A549 (cell line): Measurements from ENCODE around the gene FBXO3. TPM values are rescaled to one million over a fixed set of nuclear protein-coding genes. Genes with fewer than 3 reads are reported as not detected.

ENCODE experiments used
- ATAC-seq, 2 experiments: fragments of 200-7000 bp in 1 of 2; fragments of >200 bp in 1 of 2; cut with Nextera tagmentation in 1 of 2; cut with Tn5 transposase in 1 of 2; 3 replicates each; pipeline versions ENCODE4 v1.8.0 to v1.9.1; 2018 to 2020; ENCODE audit warnings: mild to moderate bottlenecking in 1 of 2, moderate library complexity in 1 of 2
- CTCF ChIA-PET: fragments of 300-600 bp; sonication (Branson Sonifier 250); formaldehyde crosslinking; extraction: SDS; loops from one replicate; lab custom pipeline; 2021; ENCODE audit warnings: antibody characterized with exemption, inconsistent platforms; lab: Yijun Ruan, JAX
- POLR2A ChIA-PET: fragments of 350-600 bp; formaldehyde crosslinking; extraction: SDS; loops from one replicate; lab custom pipeline; 2021; ENCODE audit warnings: antibody characterized with exemption, inconsistent platforms; lab: Yijun Ruan, JAX
- DNase-seq, 2 experiments: peaks; one replicate each; pipeline versions ENCODE4 v3.0.0 to v3.0.0-alpha.2; 2011 to 2016; ENCODE audit warnings: low read depth in 1 of 2, low spot score in 1 of 2
- FAIRE-seq: peaks from 2 replicates; lab custom pipeline; 2011; peaks lifted over from hg19 to GRCh38; lab: Jason Lieb, UNC
- H3K27ac ChIP-seq, 2 experiments: fragments of >200 bp; sonication (Bioruptor Twin); formaldehyde crosslinking; 3 replicates each; pipeline ENCODE4 v1.5.1; 2016 to 2017
- H3K4me1 ChIP-seq: fragments of >200 bp; sonication (Bioruptor Twin); formaldehyde crosslinking; 3 replicates; pipeline ENCODE4 v1.6.1; 2016
- H3K4me2 ChIP-seq: fragments of >200 bp; sonication (Bioruptor Twin); formaldehyde crosslinking; 3 replicates; pipeline ENCODE4 v1.6.1; 2016
- H3K4me3 ChIP-seq: fragments of >200 bp; sonication (Bioruptor Twin); formaldehyde crosslinking; 3 replicates; pipeline ENCODE4 v1.5.1; 2016
- H3K9me3 ChIP-seq: fragments of >200 bp; sonication (Bioruptor Twin); formaldehyde crosslinking; 3 replicates; pipeline ENCODE4 v1.6.1; 2016
- BHLHE40 ChIP-seq: IDR thresholded peaks from 2 replicates; pipeline ENCODE4 v1.6.1; 2012; ENCODE audit warnings: low read depth, low read length, inconsistent platforms
- CBX2 ChIP-seq: fragments of 200-600 bp; sonication (generic); IDR thresholded peaks from 2 replicates; pipeline ENCODE4 v1.6.1; 2016; ENCODE audit warnings: low read depth, mild to moderate bottlenecking, borderline replicate concordance
- CEBPB ChIP-seq, 2 experiments: fragments of >200 bp in 1 of 2; sonication (Bioruptor Twin) in 1 of 2; formaldehyde crosslinking in 1 of 2; IDR thresholded peaks; 2 replicates each; pipeline ENCODE4 v1.6.1; 2012 to 2016
- CTCF ChIP-seq: fragments of >200 bp; sonication (Bioruptor Twin); formaldehyde crosslinking; IDR thresholded peaks from 3 replicates; pipeline ENCODE4 v1.5.1; 2016
- EHMT2 ChIP-seq: fragments of 200-600 bp; sonication (generic); IDR thresholded peaks from 2 replicates; pipeline ENCODE4 v1.6.1; 2016; ENCODE audit warnings: antibody characterized with exemption, low read depth, mild to moderate bottlenecking, moderate library complexity
- ESRRA ChIP-seq: fragments of 150-350 bp; IDR thresholded peaks from 2 replicates; pipeline ENCODE4 v1.6.1; 2014; ENCODE audit warnings: mild to moderate bottlenecking, low read length, borderline replicate concordance
- FOSL2 ChIP-seq, 2 experiments: fragments of 450-650 bp in 1 of 2; fragments of >200 bp in 1 of 2; sonication (Bioruptor Twin) in 1 of 2; formaldehyde crosslinking; IDR thresholded peaks; 2 replicates each; pipeline versions ENCODE4 v1.5.0 to v1.6.1; 2016 to 2020; ENCODE audit warnings: mild to moderate bottlenecking in 1 of 2, moderate library complexity in 1 of 2
- FOXS1 ChIP-seq: fragments of 250-450 bp; sonication (Bioruptor Pico); IDR thresholded peaks from 2 replicates; pipeline ENCODE4 v1.5.0; 2020; ENCODE audit warnings: mild to moderate bottlenecking, moderate library complexity
- GATA3 ChIP-seq: IDR thresholded peaks from 2 replicates; pipeline ENCODE4 v1.6.1; 2012; ENCODE audit warnings: borderline replicate concordance
- HMGXB4 ChIP-seq: fragments of 250-450 bp; sonication (Bioruptor Pico); IDR thresholded peaks from 2 replicates; pipeline ENCODE4 v1.5.0; 2021; ENCODE audit warnings: mild to moderate bottlenecking, moderate library complexity, borderline replicate concordance
- HOXA7 ChIP-seq: fragments of 250-450 bp; sonication (Bioruptor Pico); IDR thresholded peaks from 2 replicates; pipeline ENCODE4 v1.5.0; 2020; ENCODE audit warnings: mild to moderate bottlenecking, moderate library complexity
- HOXB13 ChIP-seq: fragments of 250-450 bp; sonication (Bioruptor Pico); IDR thresholded peaks from 2 replicates; pipeline ENCODE4 v1.5.0; 2020; ENCODE audit warnings: low read depth, mild to moderate bottlenecking, moderate library complexity
- KDM1A ChIP-seq: fragments of 200-600 bp; sonication (generic); IDR thresholded peaks from 2 replicates; pipeline ENCODE4 v1.6.1; 2016; ENCODE audit warnings: low read depth, mild to moderate bottlenecking
- MAFK ChIP-seq: fragments of 450-650 bp; IDR thresholded peaks from 2 replicates; pipeline ENCODE4 v1.6.1; 2014; ENCODE audit not compliant: partially characterized antibody
- MAX ChIP-seq: IDR thresholded peaks from 2 replicates; pipeline ENCODE4 v1.6.1; 2012
- MYC ChIP-seq: IDR thresholded peaks from 2 replicates; pipeline ENCODE4 v1.6.1; 2012; ENCODE audit warnings: mild to moderate bottlenecking, inconsistent platforms, low read length, improper control_type of control experiment, borderline replicate concordance
- NPAS2 ChIP-seq: fragments of 250-450 bp; sonication (Bioruptor Pico); IDR thresholded peaks from 2 replicates; pipeline ENCODE4 v1.8.0; 2022; ENCODE audit warnings: mild to moderate bottlenecking, moderate library complexity, borderline replicate concordance
- POLR2A ChIP-seq: IDR thresholded peaks from 2 replicates; pipeline ENCODE4 v1.6.1; 2012; ENCODE audit warnings: mild to moderate bottlenecking, low read length
- POLR2AphosphoS2 ChIP-seq: conservative IDR thresholded peaks from 2 replicates; pipeline ENCODE4 v1.6.1; 2012; ENCODE audit warnings: low read length, improper control_type of control experiment, inconsistent platforms
- RARB ChIP-seq: fragments of 250-450 bp; sonication (Bioruptor Pico); IDR thresholded peaks from 2 replicates; pipeline ENCODE4 v1.8.0; 2021; ENCODE audit warnings: mild to moderate bottlenecking, moderate library complexity
- RCOR1 ChIP-seq: fragments of 150-350 bp; IDR thresholded peaks from 2 replicates; pipeline ENCODE4 v1.6.1; 2014; ENCODE audit warnings: antibody characterized with exemption, low read length, low read depth
- TP53 ChIP-seq: fragments of 250-450 bp; sonication (Bioruptor Pico); IDR thresholded peaks from 2 replicates; pipeline ENCODE4 v1.5.0; 2021; ENCODE audit warnings: mild to moderate bottlenecking, moderate library complexity
- USF2 ChIP-seq: fragments of 450-650 bp; IDR thresholded peaks from 2 replicates; pipeline ENCODE4 v1.6.1; 2014; ENCODE audit warnings: antibody characterized with exemption
- ZC3H11A ChIP-seq: fragments of 450-650 bp; IDR thresholded peaks from 2 replicates; pipeline ENCODE4 v1.6.1; 2014; ENCODE audit warnings: antibody characterized with exemption, mild to moderate bottlenecking
- ZNF302 ChIP-seq: fragments of 250-450 bp; sonication (Bioruptor Pico); IDR thresholded peaks from 2 replicates; pipeline ENCODE4 v1.9.0; 2021; ENCODE audit warnings: inconsistent platforms, mild to moderate bottlenecking, moderate library complexity
- ZSCAN20 ChIP-seq: fragments of 250-450 bp; sonication (Bioruptor Pico); IDR thresholded peaks from 2 replicates; pipeline ENCODE4 v1.8.0; 2022; ENCODE audit warnings: mild to moderate bottlenecking, moderate library complexity
- WGBS: methylation state at CpG from one replicate; pipeline ENCODE4 v1.1.6; 2017; ENCODE audit errors: missing lambda C conversion rate; 5-methylcytosine and 5-hydroxymethylcytosine counted together
- polyA plus RNA-seq, 4 experiments: library from polyadenylated mRNA; depleted of rRNA in 3 of 4; stranded (reverse); fragments of >200 nt; fragmentation: RNase III in 1 of 4; extraction: RNeasy Plus Mini Kit Qiagen cat#74134 plus additional on column Dnase treatment in 1 of 4; gene quantifications; 2 replicates in 3 of 4; 3 replicates in 1 of 4; pipeline ENCODE4 v1.2.3, GENCODE V29; 2011 to 2017

FBXO3 gene
- polyA plus RNA-seq, 2 of the 4 experiments (the other 2 are of a cell fraction), result 22.5 to 42.6 TPM

GRCh38 chr11:33722590-33723234, 51.6 kb downstream of the FBXO3 start (continued):
- TF ChIP-seq FOSL2 (IDR thresholded peaks at IDR 0.05), result no peak
- TF ChIP-seq FOSL2 (CRISPR knock-in tag; IDR thresholded peaks at IDR 0.05), result 0 out of 2 replicates have a peak, but pooled peaks have one; percentile 17
- no peak for TF ChIP-seq ZNF302
- no peak for TF ChIP-seq RARB
- no peak for TF ChIP-seq HMGXB4 (CRISPR knock-in tag)
- no peak for TF ChIP-seq MYC
- TF ChIP-seq HOXB13 (CRISPR knock-in tag), result peak; percentile 42; the same call in 1 of the 2 replicates
- no peak for TF ChIP-seq POLR2AphosphoS2
- TF ChIP-seq GATA3, result peak; percentile 55; the same call in 1 of the 2 replicates
- no peak for TF ChIP-seq MAFK
- TF ChIP-seq, all 56 proteins: peak for 7

GRCh38 chr11:33721984-33722383, 52.3 kb downstream of the FBXO3 start:
- CTCF ChIA-PET, result interaction anchor here (1.0 to 1.5 kb wide), 3 partner anchors 13 to 360 kb away, joined by 3 to 6 read pairs (median 4); no protein-coding TSS in a partner anchor
- Histone ChIP-seq H3K9me3 (no peaks in the 10 kb centered on the region), H3K4me3 (no peak overlapping the region), H3K4me1 (peaks cover 65% of the 10 kb centered on the region), H3K27ac (peak overlapping the region; percentile 80 to 90), H3K4me2 (peak overlapping the region; percentile 84)
- no peak for ATAC-seq
- POLR2A ChIA-PET, result no interaction called here
- no peak for DNase-seq
- 97% methylated on average over 5 of the region's 5 CpGs for WGBS
- TF ChIP-seq BHLHE40 (no peak), TP53 (CRISPR knock-in tag) (no peak), POLR2A (no peak), ZC3H11A (no peak), FOXS1 (CRISPR knock-in tag) (no peak), ESRRA (no peak), RCOR1 (no peak), MAX (no peak), CBX2 (no peak), EHMT2 (no peak), CTCF (no peak), ZSCAN20 (CRISPR knock-in tag) (no peak), KDM1A (no peak), HOXA7 (CRISPR knock-in tag) (no peak), RARB (no peak), USF2 (no peak), ZNF302 (no peak), NPAS2 (CRISPR knock-in tag) (no peak), CEBPB (IDR thresholded peaks at IDR 0.05) (no peak)
- FAIRE-seq, result no peak
